Measurements from ENCODE around the gene BRAT1.
"Not testable (repeated sequence)": the region's sequence is repeated elsewhere in the genome, so short reads cannot be mapped to it uniquely, and the experiment has no call there.

The BRAT1 gene

DNA sequence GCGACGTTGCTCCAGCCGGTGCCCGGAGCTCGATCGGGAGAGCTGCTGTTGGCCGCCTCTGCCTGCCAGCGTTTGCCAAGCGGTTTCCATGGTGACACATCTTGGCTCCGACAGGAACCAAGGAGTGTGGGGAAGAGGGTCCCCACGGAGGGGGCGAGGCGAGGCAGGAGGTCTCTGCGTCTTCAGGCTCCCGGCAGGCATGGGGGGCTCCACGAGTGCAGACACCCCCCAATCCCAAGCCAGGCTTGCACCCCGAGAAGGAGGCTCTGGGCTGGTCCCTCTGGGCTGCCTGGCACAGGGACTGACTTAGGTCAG is 23.6 kb downstream of the BRAT1 start:
- H3K9me2 ChIP-seq (replicated peaks; ENCODE audit: low read depth, low read length); H3K79me2 ChIP-seq (ENCODE audit: insufficient read depth, low read length); H3K27me3 ChIP-seq (ENCODE audit: insufficient read depth, low read length, poor library complexity, severe bottlenecking); H3K4me2 ChIP-seq (ENCODE audit: low read depth, low read length, poor library complexity, severe bottlenecking); H2AFZ ChIP-seq (ENCODE audit: low read length); H3K4me3 ChIP-seq (ENCODE audit: low read length, poor library complexity, severe bottlenecking); H3K9me3 ChIP-seq (ENCODE audit: insufficient read depth, low read depth, low read length); H3K9ac ChIP-seq (ENCODE audit: low read depth, low read length, poor library complexity, severe bottlenecking); H3F3A ChIP-seq (ENCODE audit: low read depth); H4K20me1 ChIP-seq (ENCODE audit: insufficient read depth, low read length, poor library complexity, severe bottlenecking); H3K36me3 ChIP-seq (ENCODE audit: insufficient read depth, low read length): not testable (repeated sequence)
- H3K4me1 ChIP-seq (ENCODE audit: insufficient read depth, low read length, poor library complexity, severe bottlenecking) = peaks cover 25% of the 10 kb centered on the region

DNA sequence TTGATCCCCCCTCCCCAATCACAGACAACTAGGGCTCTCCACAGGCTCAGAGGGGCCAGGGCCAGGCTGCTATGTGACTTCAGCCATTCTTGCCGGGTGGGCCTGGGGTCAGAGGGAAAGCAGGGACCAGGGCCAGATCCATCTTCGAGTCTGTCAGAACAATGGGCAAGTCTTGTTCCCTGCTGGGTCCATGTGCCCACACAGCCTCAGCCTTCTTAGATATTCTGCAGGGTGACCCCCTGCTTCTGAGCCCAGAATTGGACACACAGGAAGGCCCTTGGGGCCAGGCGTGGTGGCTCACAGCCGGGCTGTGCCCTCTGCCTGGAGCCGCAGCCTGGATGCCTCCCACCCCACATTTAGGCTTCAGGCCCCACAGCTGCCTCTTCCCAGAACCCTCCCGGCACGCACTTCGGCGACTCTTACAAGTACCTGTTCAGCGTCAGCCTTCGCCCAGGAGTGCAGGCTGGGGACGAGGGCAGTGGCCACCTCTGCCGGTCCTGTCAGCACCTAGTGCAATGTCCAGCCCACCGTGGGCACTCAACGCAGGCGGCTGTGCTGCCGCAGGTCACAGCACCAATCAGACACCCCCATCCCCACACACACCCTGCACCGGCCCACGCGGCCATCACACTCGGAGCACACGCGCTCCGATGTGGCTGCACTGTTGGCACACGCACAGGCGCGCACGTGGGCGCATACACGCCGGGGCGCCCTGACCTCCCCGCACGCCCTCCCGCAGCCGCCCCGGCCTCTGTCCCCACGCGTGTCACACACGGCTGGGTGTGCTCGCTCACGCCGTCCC is 24.1 kb downstream of the BRAT1 start:
- H3K36me3 ChIP-seq (ENCODE audit: insufficient read depth, low read length); H3K9me2 ChIP-seq (replicated peaks; ENCODE audit: low read depth, low read length); H4K20me1 ChIP-seq (ENCODE audit: insufficient read depth, low read length, poor library complexity, severe bottlenecking); H3K79me2 ChIP-seq (ENCODE audit: insufficient read depth, low read length); H3F3A ChIP-seq (ENCODE audit: low read depth); H3K27me3 ChIP-seq (ENCODE audit: insufficient read depth, low read length, poor library complexity, severe bottlenecking); H3K9me3 ChIP-seq (ENCODE audit: insufficient read depth, low read depth, low read length): not testable (repeated sequence)
- Histone ChIP-seq H3K4me3 (ENCODE audit: low read length, poor library complexity, severe bottlenecking) (peak overlapping the region; percentile 39), H3K9ac (ENCODE audit: low read depth, low read length, poor library complexity, severe bottlenecking) (peak overlapping the region; percentile 72), H2AFZ (ENCODE audit: low read length) (0 out of 2 replicates have a peak overlapping the region, but pooled peaks have one; percentile 37), H3K4me1 (ENCODE audit: insufficient read depth, low read length, poor library complexity, severe bottlenecking) (peaks cover 25% of the 10 kb centered on the region), H3K4me2 (ENCODE audit: low read depth, low read length, poor library complexity, severe bottlenecking) (peak overlapping the region; percentile 66)

- Histone ChIP-seq H4K20me1 (ENCODE audit: insufficient read depth, low read length, poor library complexity, severe bottlenecking) (no peaks in the 10 kb centered on the region), H3K9me2 (replicated peaks; ENCODE audit: low read depth, low read length) (no peaks in the 10 kb centered on the region), H3K9ac (ENCODE audit: low read depth, low read length, poor library complexity, severe bottlenecking) (peak overlapping the region; percentile 72), H3F3A (ENCODE audit: low read depth) (peaks cover 3% of the 10 kb centered on the region; the same call in 1 of the 2 replicates), H2AFZ (ENCODE audit: low read length) (0 out of 2 replicates have a peak overlapping the region, but pooled peaks have one; percentile 37), H3K79me2 (ENCODE audit: insufficient read depth, low read length) (no peaks in the 10 kb centered on the region), H3K4me2 (ENCODE audit: low read depth, low read length, poor library complexity, severe bottlenecking) (peak overlapping the region; percentile 66), H3K36me3 (ENCODE audit: insufficient read depth, low read length) (no peaks in the 10 kb centered on the region), H3K27me3 (ENCODE audit: insufficient read depth, low read length, poor library complexity, severe bottlenecking) (no peaks in the 10 kb centered on the region), H3K9me3 (ENCODE audit: insufficient read depth, low read depth, low read length) (no peaks in the 10 kb centered on the region), H3K4me3 (ENCODE audit: low read length, poor library complexity, severe bottlenecking) (peak overlapping the region; percentile 39), H3K4me1 (ENCODE audit: insufficient read depth, low read length, poor library complexity, severe bottlenecking) (peaks cover 25% of the 10 kb centered on the region)
- TF ChIP-seq EZH2phosphoT487 (IDR thresholded peaks at IDR 0.05; ENCODE audit: borderline replicate concordance) = no peak
- TF ChIP-seq, protein P1, sequence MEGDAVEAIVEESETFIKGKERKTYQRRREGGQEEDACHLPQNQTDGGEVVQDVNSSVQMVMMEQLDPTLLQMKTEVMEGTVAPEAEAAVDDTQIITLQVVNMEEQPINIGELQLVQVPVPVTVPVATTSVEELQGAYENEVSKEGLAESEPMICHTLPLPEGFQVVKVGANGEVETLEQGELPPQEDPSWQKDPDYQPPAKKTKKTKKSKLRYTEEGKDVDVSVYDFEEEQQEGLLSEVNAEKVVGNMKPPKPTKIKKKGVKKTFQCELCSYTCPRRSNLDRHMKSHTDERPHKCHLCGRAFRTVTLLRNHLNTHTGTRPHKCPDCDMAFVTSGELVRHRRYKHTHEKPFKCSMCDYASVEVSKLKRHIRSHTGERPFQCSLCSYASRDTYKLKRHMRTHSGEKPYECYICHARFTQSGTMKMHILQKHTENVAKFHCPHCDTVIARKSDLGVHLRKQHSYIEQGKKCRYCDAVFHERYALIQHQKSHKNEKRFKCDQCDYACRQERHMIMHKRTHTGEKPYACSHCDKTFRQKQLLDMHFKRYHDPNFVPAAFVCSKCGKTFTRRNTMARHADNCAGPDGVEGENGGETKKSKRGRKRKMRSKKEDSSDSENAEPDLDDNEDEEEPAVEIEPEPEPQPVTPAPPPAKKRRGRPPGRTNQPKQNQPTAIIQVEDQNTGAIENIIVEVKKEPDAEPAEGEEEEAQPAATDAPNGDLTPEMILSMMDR (conservative IDR thresholded peaks at IDR 0.05; ENCODE audit: low read length) = no peak
These were observed 25.0 kb downstream of the BRAT1 start for GRCh38 chr7:2530071-2530987.

Data from Loucy (cell line).